ENCODE measurements around the gene ANKRD10.

Gene ANKRD10

DNA sequence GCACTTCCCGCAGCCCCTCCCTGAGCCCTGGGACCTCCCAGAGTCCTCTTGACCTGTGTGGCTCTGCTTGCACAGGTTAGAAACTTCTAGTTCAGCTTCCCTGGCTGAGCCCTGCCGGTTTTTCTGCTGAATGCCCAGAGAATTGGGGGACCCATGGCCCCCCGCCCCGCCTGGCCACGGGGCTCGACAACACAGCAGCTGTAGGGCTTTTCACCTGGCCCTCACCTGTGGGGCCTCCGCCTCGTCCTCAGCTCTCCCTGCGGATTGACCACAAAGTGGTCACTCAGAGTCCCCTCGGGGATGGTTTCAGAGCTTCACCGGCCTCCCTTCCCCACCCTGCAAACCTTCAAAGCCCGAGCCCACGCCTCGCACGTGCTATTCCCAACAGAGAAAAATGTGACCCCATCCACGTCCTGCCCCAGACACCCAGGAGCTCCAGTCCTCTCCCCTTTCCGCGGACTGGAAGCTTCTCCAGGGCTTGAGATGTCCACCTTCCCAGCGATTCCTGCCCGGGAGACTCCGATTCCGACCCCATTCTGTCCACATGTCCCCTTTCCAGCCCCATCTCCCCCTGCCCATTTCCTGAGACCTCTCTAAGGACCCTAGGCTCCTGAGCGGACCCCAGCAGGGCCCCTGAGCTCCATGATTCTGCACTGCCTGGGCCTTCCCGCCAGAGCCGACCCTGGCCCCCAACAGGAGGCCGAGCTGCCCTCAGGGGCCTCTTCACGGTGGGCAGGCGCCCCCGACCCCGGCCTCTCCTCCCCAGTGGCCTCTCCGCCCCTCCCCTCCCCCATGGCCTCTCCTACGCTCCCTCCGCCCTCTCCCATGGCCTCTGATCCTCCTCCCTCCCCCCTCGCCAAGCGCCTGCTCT is 41.9 kb downstream of the ANKRD10 start:
- TF ChIP-seq, protein P1, sequence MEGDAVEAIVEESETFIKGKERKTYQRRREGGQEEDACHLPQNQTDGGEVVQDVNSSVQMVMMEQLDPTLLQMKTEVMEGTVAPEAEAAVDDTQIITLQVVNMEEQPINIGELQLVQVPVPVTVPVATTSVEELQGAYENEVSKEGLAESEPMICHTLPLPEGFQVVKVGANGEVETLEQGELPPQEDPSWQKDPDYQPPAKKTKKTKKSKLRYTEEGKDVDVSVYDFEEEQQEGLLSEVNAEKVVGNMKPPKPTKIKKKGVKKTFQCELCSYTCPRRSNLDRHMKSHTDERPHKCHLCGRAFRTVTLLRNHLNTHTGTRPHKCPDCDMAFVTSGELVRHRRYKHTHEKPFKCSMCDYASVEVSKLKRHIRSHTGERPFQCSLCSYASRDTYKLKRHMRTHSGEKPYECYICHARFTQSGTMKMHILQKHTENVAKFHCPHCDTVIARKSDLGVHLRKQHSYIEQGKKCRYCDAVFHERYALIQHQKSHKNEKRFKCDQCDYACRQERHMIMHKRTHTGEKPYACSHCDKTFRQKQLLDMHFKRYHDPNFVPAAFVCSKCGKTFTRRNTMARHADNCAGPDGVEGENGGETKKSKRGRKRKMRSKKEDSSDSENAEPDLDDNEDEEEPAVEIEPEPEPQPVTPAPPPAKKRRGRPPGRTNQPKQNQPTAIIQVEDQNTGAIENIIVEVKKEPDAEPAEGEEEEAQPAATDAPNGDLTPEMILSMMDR (conservative IDR thresholded peaks at IDR 0.05), result no peak
- no peak for TF ChIP-seq ZFX (IDR thresholded peaks at IDR 0.05)
- no peak overlapping the region for H3K27ac ChIP-seq

DNA sequence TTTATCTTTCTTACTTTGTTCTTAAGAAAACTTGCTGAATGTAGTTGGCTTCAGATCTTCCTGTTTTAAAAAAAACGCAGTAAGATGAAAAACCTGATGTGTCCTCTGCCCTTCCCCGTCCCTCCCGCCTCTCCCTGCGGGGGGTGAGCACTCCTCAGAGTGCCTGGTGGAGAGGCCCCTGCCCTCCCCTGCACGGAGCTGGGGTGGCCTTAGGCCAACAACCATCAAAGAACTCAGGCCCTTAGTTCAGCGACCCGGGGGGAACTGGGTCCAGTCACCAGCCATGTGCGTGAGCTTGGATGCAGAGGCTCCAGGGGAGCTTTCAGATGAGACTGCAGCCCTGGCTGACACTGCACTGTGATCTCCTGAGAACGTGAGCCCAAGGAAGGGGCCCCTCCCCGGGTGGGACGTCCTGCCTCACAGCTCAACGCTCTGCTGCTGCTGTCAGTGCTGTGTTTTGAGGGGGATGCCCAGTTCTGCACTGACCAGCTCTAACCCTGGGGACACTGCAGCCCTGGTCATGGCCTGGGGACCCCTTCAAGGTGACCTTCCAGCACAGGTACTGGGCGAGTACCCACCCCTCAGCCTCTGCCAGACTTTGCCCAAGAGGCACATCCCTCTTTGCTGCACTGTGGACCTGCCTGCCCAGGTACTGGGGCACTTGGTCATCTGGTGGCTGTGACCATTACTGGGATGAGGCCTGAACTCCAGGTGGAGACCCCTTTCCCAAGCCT is 42.7 kb downstream of the ANKRD10 start:
- TF ChIP-seq, protein P1 (conservative IDR thresholded peaks at IDR 0.05), result no peak
- no peak for TF ChIP-seq ZFX (IDR thresholded peaks at IDR 0.05)
- no peak overlapping the region for H3K27ac ChIP-seq

DNA sequence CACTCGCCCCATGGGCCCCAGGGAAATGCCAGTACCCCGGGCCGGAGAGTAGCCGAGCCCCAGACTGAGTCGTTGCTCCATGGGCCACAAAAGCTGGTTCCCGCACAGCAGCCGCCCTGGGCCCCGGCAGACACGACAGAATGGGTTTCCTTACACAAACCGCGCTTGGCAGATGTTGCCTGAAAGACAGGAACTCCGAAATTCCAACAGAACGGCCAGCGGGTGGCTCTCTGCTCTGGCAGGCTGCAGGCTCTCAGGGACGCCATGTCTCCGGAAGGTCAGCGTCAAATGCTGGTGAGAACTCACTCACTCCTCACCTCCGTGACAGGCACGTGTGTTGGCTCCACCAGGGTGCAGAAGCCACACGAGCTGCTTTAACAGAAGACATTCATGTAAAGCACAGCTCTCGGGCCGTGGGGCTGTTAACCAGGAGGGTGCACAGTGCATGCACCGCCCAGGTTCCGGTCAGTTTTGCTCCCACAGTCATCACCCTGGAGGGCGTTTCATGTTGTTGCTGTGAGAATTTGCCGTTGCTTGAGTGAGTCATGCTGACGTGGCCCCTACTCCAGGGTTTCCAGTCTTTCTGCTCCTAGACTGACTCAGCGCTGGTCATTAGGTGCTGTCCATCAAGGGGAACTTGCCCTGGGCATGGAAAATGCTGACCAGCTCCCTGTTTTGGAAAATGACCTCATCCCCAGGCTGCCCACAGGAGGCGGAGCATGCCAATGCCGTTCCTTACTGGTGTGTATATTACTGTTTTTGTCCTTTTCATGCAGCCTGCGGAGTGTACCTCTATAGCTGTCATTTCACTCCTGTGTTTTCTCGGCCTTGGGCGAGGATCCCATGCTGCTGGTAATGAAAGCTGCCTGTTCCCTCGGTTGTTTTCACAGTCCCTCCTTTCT is 44.8 kb downstream of the ANKRD10 start:
- H3K27ac ChIP-seq, result no peak overlapping the region
- TF ChIP-seq ZFX (IDR thresholded peaks at IDR 0.05), result no peak
- TF ChIP-seq, protein P1 (conservative IDR thresholded peaks at IDR 0.05), result no peak

DNA sequence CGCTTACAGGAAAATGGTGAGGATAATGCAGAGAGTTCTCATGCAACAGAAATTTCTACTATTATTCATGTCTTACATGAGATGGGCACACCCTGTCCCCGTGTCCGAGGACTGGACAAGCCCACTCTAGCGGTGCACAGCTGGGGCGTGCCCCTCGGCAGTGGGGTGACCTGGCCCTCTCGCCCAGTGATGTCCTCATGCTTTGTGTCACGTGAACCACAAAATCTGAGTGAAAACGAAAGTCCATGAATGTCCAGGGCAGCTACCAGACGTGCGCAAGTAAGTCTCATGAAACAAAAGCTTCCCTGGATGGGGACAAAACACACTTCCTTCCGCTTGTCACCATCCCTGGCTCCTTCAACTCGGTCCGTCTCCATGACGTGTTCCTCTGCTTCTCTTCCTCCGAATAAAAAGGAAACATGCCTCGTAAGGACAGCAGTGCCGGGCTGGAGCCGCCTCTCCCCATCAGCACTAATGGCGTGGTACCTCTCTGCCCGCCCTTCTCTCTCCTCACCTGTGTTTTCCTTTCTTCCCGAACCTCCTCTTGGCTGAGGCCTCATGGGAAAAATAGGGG is 45.6 kb downstream of the ANKRD10 start:
- TF ChIP-seq, protein P1 (conservative IDR thresholded peaks at IDR 0.05), result no peak
- no peak for TF ChIP-seq ZFX (IDR thresholded peaks at IDR 0.05)
- H3K27ac ChIP-seq, result no peak overlapping the region

DNA sequence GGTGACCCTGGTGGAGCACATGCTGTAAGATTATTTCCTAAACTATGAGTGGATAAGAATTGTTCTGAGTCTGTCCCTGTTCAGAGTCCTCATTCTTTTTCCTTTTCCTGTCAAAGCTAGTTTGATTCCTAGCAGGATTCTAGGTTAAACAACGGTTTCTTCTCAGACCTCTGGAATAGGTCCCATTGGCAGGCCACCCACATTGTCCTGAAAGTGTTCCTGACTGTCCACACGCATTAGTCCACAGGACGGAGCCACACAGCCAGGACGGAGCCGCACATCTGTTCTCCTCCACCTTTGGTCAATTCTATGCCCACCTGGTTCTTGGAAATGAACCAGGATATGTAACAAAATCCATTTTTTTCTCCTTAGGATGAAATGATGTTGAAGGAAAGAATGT is 46.1 kb downstream of the ANKRD10 start:
- no peak for TF ChIP-seq ZFX (IDR thresholded peaks at IDR 0.05)
- TF ChIP-seq, protein P1 (conservative IDR thresholded peaks at IDR 0.05), result no peak
- H3K27ac ChIP-seq, result no peak overlapping the region

DNA sequence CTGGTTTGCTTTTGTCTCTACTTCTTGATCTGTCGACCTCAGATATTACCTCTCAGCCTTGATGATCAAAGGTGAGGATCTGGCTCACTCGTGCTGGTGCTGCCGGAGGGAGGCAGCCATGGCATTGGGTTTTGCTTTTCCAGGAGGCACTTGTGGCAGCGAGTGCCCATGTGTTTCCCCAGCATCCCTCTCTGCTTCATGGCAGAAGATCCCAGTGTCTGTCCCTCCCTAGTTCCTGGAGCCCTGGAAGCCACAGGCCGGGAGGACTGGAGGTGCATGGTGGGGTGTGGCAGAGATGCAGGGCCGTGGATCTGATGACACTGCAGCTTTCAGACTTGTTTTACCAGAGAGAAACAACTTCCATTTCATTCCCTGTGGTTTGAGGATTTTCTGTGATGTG is 47.5 kb downstream of the ANKRD10 start:
- no peak overlapping the region for H3K27ac ChIP-seq
- TF ChIP-seq, protein P1 (conservative IDR thresholded peaks at IDR 0.05), result no peak
- no peak for TF ChIP-seq ZFX (IDR thresholded peaks at IDR 0.05)
